ENCODE results near the gene ACE. TPM values are rescaled to one million over a fixed set of nuclear protein-coding genes. Genes with fewer than 3 reads are reported as not detected.

Gene ACE
- total RNA-seq, 4 donors from 2014 or later, result 4.8 to 10.4 (median 8.2) TPM

DNA sequence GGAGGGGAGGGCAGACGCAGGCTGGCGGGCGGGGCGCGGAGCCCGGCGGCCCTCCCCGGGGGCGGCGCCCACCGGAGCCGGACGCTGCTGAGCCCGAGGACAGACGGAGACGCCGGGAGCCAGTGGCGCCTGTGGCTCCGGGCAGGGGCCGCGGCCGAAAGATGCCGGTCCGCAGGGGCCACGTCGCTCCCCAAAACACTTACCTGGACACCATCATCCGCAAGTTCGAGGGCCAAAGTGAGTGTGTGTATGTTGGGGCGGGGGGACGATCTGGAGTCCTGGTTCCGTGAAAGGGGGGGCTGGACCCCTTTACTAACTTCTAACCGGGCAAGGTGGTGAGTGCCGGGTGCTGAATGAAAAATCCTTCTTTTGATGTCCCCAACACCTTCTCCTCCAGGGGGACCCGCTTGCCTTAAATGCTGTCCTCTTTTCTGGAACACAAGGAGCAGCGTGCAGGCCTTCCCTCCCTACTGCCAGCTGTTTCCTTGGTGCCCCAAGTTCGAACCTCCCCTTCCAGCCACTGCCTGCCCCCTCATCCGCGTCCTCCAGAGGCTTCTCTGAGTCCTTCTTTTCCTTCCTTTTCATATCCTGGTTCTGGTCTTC is 46.5 kb downstream of the ACE start, which contains the start of gene KCNH6:
TSS of gene KCNH6 (plus strand) at position 106 of the 603 bp plus-strand sequence. CDS start at position 162, 56 bp downstream.
- WGBS, 2 donors (ENCODE audit: low coverage in 1 of 2), result 15 to 45% methylated on average over 7 to 12 of the region's 38 CpGs
- no peak for ATAC-seq
- peaks cover 75% of the 10 kb centered on the region for H3K27me3 ChIP-seq
- H3K4me3 ChIP-seq, result peak within 1 kb of the TSS in 1 of 2 donors; percentile 32
- TF ChIP-seq, protein P1, sequence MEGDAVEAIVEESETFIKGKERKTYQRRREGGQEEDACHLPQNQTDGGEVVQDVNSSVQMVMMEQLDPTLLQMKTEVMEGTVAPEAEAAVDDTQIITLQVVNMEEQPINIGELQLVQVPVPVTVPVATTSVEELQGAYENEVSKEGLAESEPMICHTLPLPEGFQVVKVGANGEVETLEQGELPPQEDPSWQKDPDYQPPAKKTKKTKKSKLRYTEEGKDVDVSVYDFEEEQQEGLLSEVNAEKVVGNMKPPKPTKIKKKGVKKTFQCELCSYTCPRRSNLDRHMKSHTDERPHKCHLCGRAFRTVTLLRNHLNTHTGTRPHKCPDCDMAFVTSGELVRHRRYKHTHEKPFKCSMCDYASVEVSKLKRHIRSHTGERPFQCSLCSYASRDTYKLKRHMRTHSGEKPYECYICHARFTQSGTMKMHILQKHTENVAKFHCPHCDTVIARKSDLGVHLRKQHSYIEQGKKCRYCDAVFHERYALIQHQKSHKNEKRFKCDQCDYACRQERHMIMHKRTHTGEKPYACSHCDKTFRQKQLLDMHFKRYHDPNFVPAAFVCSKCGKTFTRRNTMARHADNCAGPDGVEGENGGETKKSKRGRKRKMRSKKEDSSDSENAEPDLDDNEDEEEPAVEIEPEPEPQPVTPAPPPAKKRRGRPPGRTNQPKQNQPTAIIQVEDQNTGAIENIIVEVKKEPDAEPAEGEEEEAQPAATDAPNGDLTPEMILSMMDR (IDR thresholded peaks at IDR 0.05), result no peak
- no peak for TF ChIP-seq POLR2A (IDR thresholded peaks at IDR 0.05)
- no peak for TF ChIP-seq EP300 (IDR thresholded peaks at IDR 0.05)
- no peak for TF ChIP-seq POLR2AphosphoS5 (IDR thresholded peaks at IDR 0.05)
- no peak within 1 kb of the TSS for H3K27ac ChIP-seq
- no peaks in the 10 kb centered on the region for H3K9me3 ChIP-seq
- H3K36me3 ChIP-seq, result no peaks in the 10 kb centered on the region
- peaks cover 0 to 10% (median 0%) of the 10 kb centered on the region in 3 donors for H3K4me1 ChIP-seq

DNA sequence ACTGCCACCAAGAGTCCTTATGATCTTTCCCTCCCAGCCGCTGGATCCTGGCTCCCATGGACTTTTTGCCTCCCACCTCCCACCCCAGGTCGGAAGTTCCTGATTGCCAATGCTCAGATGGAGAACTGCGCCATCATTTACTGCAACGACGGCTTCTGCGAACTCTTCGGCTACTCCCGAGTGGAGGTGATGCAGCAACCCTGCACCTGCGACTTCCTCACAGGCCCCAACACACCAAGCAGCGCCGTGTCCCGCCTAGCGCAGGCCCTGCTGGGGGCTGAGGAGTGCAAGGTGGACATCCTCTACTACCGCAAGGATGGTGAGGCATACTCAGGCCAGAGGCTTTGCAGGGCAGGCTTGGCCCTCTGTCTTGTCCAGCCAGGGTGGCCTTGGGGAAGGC is 47.2 kb downstream of the ACE start:
- Histone ChIP-seq H3K4me3 (no peak overlapping the region), H3K9me3 (no peaks in the 10 kb centered on the region), H3K27me3 (peaks cover 71% of the 10 kb centered on the region), H3K36me3 (no peaks in the 10 kb centered on the region), H3K27ac (no peak overlapping the region), H3K4me1 (peaks cover 0 to 10% (median 0%) of the 10 kb centered on the region in 3 donors)
- TF ChIP-seq EP300 (IDR thresholded peaks at IDR 0.05) (no peak), POLR2AphosphoS5 (IDR thresholded peaks at IDR 0.05) (no peak), POLR2A (IDR thresholded peaks at IDR 0.05) (no peak)
- TF ChIP-seq, protein P1 (IDR thresholded peaks at IDR 0.05), result no peak
- 89% methylated on average over 8 of the region's 14 CpGs; no CpG with 5 or more reads in 1 of the 2 donors for WGBS, 2 donors (ENCODE audit: low coverage in 1 of 2)
- no peak for ATAC-seq

GRCh38 chr17:63525190-63525946 is 48.5 kb downstream of the ACE start:
- Histone ChIP-seq H3K36me3 (no peaks in the 10 kb centered on the region), H3K9me3 (no peaks in the 10 kb centered on the region), H3K4me1 (peaks cover 0 to 10% (median 0%) of the 10 kb centered on the region in 3 donors), H3K27ac (no peak overlapping the region), H3K4me3 (no peak overlapping the region), H3K27me3 (peaks cover 65% of the 10 kb centered on the region)
- TF ChIP-seq POLR2A (IDR thresholded peaks at IDR 0.05) (no peak), EP300 (IDR thresholded peaks at IDR 0.05) (no peak)
- WGBS, 2 donors (ENCODE audit: low coverage in 1 of 2), result 47 to 57% methylated on average over 1 to 6 of the region's 6 CpGs
- no peak for ATAC-seq

DNA sequence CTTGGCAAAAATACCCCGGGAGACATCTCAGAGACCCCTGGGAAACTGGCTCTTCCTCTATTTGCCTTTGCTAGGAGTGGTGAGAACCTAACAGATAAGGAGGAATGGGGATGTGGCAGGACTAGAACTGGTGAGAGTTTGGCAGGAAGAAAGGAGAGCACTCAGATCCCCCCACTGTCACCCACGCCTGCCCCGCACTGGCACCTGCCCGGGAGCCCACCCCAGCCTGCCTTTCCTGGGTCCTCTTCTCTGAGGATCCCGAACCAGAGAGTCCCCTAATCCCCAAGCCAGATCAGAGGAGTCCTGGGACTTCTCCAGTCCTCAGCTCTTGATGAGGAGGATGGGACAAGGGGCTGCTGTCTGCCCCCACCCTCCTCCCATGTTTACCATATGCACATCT is 50.0 kb downstream of the ACE start:
- Histone ChIP-seq H3K27ac (no peak overlapping the region), H3K4me3 (no peak overlapping the region), H3K36me3 (no peaks in the 10 kb centered on the region), H3K4me1 (peaks cover 0 to 10% (median 0%) of the 10 kb centered on the region in 3 donors), H3K9me3 (no peaks in the 10 kb centered on the region), H3K27me3 (peaks cover 52% of the 10 kb centered on the region)
- WGBS, 2 donors (ENCODE audit: low coverage in 1 of 2), result 83 to 92% methylated on average over 1 to 4 of the region's 5 CpGs
- no peak for ATAC-seq
- no peak for TF ChIP-seq POLR2AphosphoS5 (IDR thresholded peaks at IDR 0.05)
- TF ChIP-seq EP300 (IDR thresholded peaks at IDR 0.05), result no peak
- TF ChIP-seq, protein P1 (IDR thresholded peaks at IDR 0.05), result no peak
- TF ChIP-seq POLR2A (IDR thresholded peaks at IDR 0.05), result no peak

DNA sequence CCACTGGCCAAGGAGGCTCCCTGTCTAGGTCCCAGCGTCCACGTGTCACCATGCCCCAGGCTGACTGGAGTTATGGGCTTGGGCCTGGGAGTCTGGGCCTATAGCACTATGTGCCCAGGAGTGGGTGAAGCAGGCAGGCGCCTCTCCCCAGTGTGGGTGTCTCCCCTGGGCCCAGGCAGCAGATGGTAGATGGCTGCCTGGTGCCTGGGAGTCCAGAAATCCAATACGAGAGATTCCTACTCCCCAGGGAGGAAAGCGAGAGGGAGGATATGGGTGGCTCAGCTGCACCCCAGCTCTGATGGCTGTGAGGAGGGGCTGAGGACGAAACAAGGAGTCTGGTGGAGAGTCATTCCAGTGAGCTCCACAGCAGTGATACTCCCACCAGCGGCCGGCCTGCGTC is 51.3 kb downstream of the ACE start:
- no peak for TF ChIP-seq EP300 (IDR thresholded peaks at IDR 0.05)
- TF ChIP-seq POLR2A (IDR thresholded peaks at IDR 0.05), result no peak
- TF ChIP-seq, protein P1 (IDR thresholded peaks at IDR 0.05), result no peak
- TF ChIP-seq POLR2AphosphoS5 (IDR thresholded peaks at IDR 0.05), result no peak
- Histone ChIP-seq H3K36me3 (no peaks in the 10 kb centered on the region), H3K4me1 (peaks cover 0 to 3% (median 0%) of the 10 kb centered on the region in 3 donors), H3K9me3 (no peaks in the 10 kb centered on the region), H3K27me3 (peaks cover 39% of the 10 kb centered on the region), H3K27ac (no peak overlapping the region), H3K4me3 (no peak overlapping the region)
- no peak for ATAC-seq
- no CpG with 5 or more reads among the region's 9 CpGs for WGBS, 2 donors (ENCODE audit: low coverage in 1 of 2)

Measured in gastroesophageal sphincter (tissue), 4 donors.